HAP-1 (cell line): ENCODE results near the gene GABPA.
"Not testable (repeated sequence)": the region's sequence is repeated elsewhere in the genome, so short reads cannot be mapped to it uniquely, and the experiment has no call there.

Source experiments
- DNase-seq, 2 experiments: peaks; one replicate each; pipeline ENCODE4 v3.0.0-alpha.2; 2016 to 2020; ENCODE audit warnings: low spot score in 2 of 2
- H3K27me3 ChIP-seq: fragments of 250-450 bp; sonication (Bioruptor Pico); 2 replicates; pipeline ENCODE4 v1.5.1; 2020; ENCODE audit warnings: low read depth, mild to moderate bottlenecking, moderate library complexity
- H3K36me3 ChIP-seq: fragments of 250-450 bp; sonication (Bioruptor Pico); replicated peaks from 2 replicates; pipeline ENCODE4 v1.5.1; 2020; ENCODE audit warnings: mild to moderate bottlenecking
- H3K4me1 ChIP-seq: fragments of 250-450 bp; sonication (Bioruptor Pico); 2 replicates; pipeline ENCODE4 v1.5.1; 2020; ENCODE audit warnings: mild to moderate bottlenecking
- H3K4me3 ChIP-seq: fragments of 250-450 bp; sonication (Bioruptor Pico); 2 replicates; pipeline ENCODE4 v1.5.1; 2020; ENCODE audit warnings: mild to moderate bottlenecking, moderate library complexity
- H3K9me3 ChIP-seq: fragments of 250-450 bp; sonication (Bioruptor Pico); 2 replicates; pipeline ENCODE4 v1.5.1; 2020; ENCODE audit warnings: mild to moderate bottlenecking, moderate library complexity
- in situ Hi-C: fragments of 300-500 bp; cut with MboI; formaldehyde crosslinking; loops from 3 replicates; pipeline ENCODE4 v1.14.3; 2020; ENCODE audit warnings: low sequenced_read_pairs, inconsistent platforms, mixed read lengths

Gene GABPA

DNA sequence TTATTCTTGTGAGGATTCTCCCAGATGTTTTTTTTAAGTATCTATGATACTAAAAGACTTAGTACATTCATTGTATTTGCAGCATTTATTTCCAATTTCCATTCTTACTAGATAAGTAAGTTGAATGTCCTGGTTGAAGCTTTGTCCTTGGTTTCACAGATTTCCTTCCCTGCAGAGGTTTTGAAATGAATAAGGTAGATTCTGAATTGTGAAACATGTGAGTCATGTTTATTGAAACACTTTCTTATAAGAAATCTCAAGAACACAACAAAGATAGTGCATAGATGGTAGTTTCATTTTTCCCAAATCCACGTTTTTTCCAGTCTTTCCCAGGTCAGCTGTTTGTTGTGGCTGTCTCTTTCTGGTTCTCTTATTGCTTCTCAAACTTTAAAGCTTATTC is 24.8 kb downstream of the GABPA start:
- DNase-seq = no peak
- no peaks in the 10 kb centered on the region for H3K9me3 ChIP-seq
- no peak overlapping the region for H3K4me3 ChIP-seq
- in situ Hi-C loops = no loop called here
- H3K36me3 ChIP-seq = peaks cover 39% of the 10 kb centered on the region
- H3K27me3 ChIP-seq = no peaks in the 10 kb centered on the region
- H3K4me1 ChIP-seq = no peaks in the 10 kb centered on the region

DNA sequence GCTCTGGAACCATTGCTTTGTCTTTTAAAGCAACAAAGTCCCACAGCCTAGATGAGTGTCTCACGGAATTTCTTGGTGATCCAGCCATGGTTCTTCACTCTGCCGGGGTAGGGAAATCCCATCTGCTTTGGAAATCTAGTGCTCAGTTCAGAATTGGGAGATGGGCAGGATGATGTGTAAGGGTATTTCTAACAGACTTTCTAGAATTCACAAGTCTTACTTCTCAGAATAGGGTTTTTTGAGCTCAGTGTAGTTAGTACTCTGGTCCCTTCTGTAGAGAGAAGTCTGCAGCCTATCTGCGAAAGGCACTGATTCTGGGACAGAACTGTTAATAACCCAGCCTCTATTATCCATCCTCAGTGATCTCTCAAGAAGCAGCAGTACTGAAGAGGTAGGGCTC is 25.3 kb downstream of the GABPA start:
- H3K9me3 ChIP-seq = no peaks in the 10 kb centered on the region
- no peak for DNase-seq
- peaks cover 39% of the 10 kb centered on the region for H3K36me3 ChIP-seq
- H3K27me3 ChIP-seq = no peaks in the 10 kb centered on the region
- no peaks in the 10 kb centered on the region for H3K4me1 ChIP-seq
- no peak overlapping the region for H3K4me3 ChIP-seq
- in situ Hi-C loops = no loop called here

DNA sequence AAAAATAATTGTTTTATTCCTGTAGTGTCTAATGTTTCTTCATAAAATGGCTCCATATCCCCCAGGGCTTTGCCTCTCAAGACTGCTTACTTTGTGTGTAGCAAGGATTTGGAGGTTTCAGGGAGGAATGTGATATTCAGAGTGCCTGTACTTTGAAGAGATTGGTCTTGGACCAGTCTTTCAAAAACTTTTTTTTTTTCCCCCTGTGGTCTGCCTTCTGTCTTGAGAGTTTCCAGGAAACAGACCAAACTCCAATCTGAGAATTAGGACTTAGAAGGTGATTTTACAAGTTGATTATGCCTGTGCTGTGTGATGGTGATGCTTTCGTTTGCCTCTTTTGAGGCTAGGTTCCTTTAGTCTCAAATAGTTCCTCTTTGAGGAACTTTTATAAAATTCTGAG is 25.9 kb downstream of the GABPA start:
- Histone ChIP-seq H3K9me3 (no peaks in the 10 kb centered on the region), H3K36me3 (peaks cover 39% of the 10 kb centered on the region), H3K4me1 (no peaks in the 10 kb centered on the region), H3K4me3 (no peak overlapping the region), H3K27me3 (no peaks in the 10 kb centered on the region)
- in situ Hi-C loops = no loop called here
- DNase-seq = no peak

DNA sequence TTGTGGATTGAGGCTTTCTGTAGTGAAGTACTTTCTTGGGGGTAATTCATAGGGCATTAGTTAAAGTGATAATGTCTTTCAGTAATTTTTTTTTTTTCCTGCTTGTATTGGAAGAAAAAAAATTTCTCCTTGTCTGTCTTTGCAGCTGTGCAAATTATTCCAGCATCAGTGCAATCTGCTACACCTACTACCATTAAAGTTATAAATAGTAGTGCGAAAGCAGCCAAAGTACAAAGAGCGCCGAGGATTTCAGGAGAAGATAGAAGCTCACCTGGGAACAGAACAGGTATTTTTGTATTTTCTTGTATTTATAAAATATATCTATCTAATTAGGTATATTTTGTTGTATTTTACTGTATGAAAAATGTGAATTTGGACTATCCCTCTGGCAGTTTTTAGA is 29.3 kb downstream of the GABPA start:
- Histone ChIP-seq H3K9me3 (no peaks in the 10 kb centered on the region), H3K36me3 (peaks cover 31% of the 10 kb centered on the region), H3K4me1 (peaks cover 25% of the 10 kb centered on the region), H3K27me3 (no peaks in the 10 kb centered on the region), H3K4me3 (no peak overlapping the region)
- DNase-seq = no peak
- in situ Hi-C loops = no loop called here

DNA sequence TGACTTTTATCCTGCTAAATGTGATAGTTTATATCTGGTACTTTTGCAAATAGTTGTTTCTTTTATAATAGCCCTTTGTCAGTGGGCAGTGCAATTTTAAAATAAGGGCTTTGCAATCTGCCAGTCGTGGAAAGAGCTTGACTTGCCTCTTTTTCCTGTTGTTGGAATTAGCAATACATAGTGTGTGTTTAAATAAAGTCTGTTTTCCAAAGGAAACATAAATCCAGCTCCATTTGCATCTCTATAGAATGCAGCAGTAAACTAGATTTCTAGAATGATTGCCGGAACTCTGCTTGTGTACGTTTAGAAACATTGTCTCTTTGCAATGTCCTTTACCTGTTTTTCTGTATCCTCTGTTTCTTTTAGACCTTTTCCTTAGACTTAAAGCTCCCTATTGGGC is 33.1 kb downstream of the GABPA start:
- peak in 1 of 2 experiments; percentile 91 for DNase-seq
- Histone ChIP-seq H3K9me3 (no peaks in the 10 kb centered on the region), H3K4me3 (no peak overlapping the region), H3K4me1 (peaks cover 41% of the 10 kb centered on the region), H3K27me3 (no peaks in the 10 kb centered on the region), H3K36me3 (peaks cover 14% of the 10 kb centered on the region)
- in situ Hi-C loops = no loop called here

DNA sequence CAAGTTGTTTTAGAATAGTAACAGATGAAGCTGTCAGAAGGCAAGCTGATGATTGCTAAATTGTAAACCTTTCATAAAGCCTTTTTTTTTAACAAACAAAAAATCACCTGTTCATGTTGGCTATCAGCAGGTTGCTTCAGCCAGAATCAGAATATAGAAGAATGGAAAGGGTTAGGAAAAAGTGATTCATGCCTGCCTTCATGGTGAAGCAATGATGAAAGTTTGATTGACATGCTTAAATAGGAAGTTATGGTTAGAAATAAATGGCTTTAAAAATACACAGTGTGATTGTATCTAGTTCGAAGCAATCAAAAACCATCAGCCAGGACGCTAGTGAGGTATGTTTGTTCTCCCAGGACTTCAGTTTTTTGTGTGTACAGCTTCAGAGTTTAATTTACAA is 37.9 kb downstream of the GABPA start:
- Histone ChIP-seq H3K27me3 (no peaks in the 10 kb centered on the region), H3K4me3 (no peak overlapping the region), H3K4me1 (peaks cover 32% of the 10 kb centered on the region), H3K9me3 (no peaks in the 10 kb centered on the region), H3K36me3 (no peaks in the 10 kb centered on the region)
- DNase-seq = no peak
- in situ Hi-C loops = no loop called here

DNA sequence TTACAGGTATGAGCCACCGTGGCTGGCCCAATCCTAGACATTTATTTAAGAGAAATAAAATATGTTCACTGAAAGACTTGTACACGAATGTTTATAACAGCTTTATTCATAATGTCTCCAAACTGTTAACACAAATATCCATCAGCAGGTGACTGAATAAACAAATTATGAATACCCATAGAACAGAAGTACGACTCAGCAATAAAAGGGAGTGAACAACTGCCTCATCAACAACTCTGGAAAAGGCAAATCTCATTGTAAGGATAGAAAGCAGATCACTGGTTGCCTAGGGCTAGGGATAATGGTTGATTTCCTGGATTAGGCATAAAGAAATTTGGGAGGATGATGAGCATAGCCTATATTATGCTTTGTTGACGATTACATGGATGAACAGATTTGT is 41.7 kb downstream of the GABPA start:
- no peak for DNase-seq
- in situ Hi-C loops = loop anchor here (25.0 kb wide), 1 partner anchor 936 kb away; no protein-coding TSS in a partner anchor
- Histone ChIP-seq H3K4me1 (peaks cover 6% of the 10 kb centered on the region; the same call in 1 of the 2 replicates), H3K36me3 (no peaks in the 10 kb centered on the region), H3K27me3 (no peaks in the 10 kb centered on the region), H3K4me3 (no peak overlapping the region), H3K9me3 (no peaks in the 10 kb centered on the region)

DNA sequence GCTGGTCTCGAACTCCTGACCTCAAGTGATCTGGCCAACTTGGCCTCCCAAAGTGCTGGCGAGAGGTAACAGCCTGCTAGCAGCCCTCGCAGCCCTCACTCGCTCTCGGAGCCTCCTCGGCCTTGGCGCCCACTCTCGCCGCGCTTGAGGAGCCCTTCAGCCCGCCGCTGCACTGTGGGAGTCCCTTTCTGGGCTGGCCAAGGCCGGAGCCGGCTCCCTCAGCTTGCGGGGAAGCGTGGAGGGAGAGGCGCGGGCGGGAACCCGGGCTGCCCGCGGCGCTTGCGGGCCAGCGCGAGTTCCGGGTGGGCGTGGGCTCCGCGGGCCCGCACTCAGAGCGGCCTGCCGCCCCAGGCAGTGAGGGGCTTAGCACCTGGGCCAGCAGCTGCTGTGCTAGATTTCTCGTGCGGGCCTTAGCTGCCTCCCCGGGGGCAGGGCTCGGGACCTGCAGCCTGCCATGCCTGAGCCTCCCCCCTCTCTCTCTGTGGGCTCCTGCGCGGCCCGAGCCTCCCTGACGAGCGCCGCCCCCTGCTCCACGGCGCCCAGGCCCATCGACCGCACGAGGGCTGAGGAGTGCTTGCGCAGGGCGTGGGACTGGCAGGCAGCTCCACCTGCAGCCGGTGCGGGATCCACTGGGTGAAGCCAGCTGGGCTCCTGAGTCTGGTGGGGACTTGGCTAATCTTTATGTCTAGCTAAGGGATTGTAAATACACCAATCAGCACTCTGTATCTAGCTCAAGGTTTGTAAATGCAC is 43.5 kb downstream of the GABPA start:
- H3K4me1 ChIP-seq, H3K36me3 ChIP-seq, DNase-seq, H3K9me3 ChIP-seq, H3K27me3 ChIP-seq, H3K4me3 ChIP-seq: not testable (repeated sequence)
- in situ Hi-C loops = loop anchor here (25.0 kb wide), 1 partner anchor 934 kb away; no protein-coding TSS in a partner anchor

DNA sequence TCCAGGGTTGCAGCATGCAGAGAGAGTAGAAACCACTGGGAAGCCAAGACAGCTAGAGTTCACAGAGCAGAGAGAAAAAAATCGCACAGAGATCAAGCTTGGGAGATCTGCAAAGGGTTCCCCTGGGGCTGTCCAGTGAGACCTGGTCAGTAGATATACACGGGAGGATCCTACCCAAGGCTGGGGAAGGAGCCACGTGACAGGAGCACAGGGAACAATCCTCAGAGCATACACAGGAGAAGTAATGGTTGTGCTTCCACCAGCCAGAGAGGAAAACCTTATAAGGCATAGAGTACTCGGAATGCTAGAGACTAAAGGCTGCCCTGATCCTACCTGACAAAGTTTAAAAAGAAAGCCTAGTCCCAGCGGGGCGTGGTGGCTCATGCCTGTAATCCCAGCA is 53.9 kb downstream of the GABPA start:
- Histone ChIP-seq H3K4me1 (peaks cover 9% of the 10 kb centered on the region), H3K4me3 (no peak overlapping the region), H3K27me3 (peaks cover 14% of the 10 kb centered on the region), H3K36me3 (no peaks in the 10 kb centered on the region), H3K9me3 (no peaks in the 10 kb centered on the region)
- in situ Hi-C loops = loop anchor here (25.0 kb wide), 1 partner anchor 924 kb away; no protein-coding TSS in a partner anchor
- no peak for DNase-seq

DNA sequence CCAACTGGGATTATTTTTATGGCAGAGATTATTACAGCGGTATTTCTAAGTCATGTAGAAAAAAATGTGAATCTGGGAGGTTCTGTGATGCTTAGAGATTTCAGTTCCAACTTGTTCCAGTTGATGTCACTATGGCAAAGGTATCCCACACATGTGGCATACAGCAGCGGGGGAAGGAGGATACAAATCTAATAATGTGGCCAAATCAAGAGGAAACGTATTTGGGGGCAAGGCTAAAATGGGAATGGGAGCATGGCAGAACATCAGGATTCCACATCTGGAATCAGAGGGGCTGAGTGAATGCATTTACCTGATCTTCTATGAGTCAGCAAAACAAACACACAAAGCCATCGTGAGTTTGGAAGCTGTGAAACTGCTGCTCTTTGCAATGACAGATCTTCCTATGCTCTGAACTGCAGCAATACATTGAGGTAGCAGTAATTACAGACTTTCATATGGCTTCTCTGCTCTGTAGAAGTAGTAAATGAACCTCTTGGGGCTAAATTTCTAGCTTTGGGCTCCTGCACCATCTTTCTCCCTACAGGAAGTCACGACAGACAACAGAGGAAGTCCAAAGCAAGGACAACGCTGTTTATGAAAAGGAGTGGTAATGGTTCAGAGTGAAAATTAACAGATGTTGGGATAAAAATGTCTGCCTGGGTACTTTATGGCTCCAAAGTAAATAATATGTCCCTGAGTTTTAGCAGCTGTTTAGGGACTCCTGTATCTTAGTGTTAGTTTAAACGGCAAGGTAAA is 55.5 kb downstream of the GABPA start:
- Histone ChIP-seq H3K9me3 (no peaks in the 10 kb centered on the region), H3K4me1 (peaks cover 9% of the 10 kb centered on the region), H3K36me3 (no peaks in the 10 kb centered on the region), H3K27me3 (peaks cover 8% of the 10 kb centered on the region), H3K4me3 (no peak overlapping the region)
- peak; percentile 35 to 47 for DNase-seq
- in situ Hi-C loops = loop anchor here (25.0 kb wide), 1 partner anchor 922 kb away; no protein-coding TSS in a partner anchor

DNA sequence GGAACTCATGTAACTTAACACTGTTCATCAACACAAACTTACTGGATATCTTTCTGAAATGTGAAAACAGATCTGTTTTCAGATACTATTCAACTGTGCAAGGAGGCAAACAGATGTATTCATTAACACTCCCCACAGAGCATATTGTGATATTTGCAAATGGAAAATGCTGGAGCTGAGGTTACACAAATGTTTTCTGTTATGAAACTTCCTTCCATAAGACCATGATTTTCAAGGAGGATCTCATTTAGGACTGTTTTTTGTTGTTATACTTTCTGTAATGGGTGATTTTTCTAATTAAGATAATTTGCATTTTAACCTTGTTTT is 56.1 kb downstream of the GABPA start:
- in situ Hi-C loops = loop anchor here (25.0 kb wide), 1 partner anchor 921 kb away; no protein-coding TSS in a partner anchor
- DNase-seq = no peak
- Histone ChIP-seq H3K9me3 (no peaks in the 10 kb centered on the region), H3K4me1 (peaks cover 9% of the 10 kb centered on the region), H3K36me3 (no peaks in the 10 kb centered on the region), H3K4me3 (no peak overlapping the region), H3K27me3 (peaks cover 3% of the 10 kb centered on the region)

DNA sequence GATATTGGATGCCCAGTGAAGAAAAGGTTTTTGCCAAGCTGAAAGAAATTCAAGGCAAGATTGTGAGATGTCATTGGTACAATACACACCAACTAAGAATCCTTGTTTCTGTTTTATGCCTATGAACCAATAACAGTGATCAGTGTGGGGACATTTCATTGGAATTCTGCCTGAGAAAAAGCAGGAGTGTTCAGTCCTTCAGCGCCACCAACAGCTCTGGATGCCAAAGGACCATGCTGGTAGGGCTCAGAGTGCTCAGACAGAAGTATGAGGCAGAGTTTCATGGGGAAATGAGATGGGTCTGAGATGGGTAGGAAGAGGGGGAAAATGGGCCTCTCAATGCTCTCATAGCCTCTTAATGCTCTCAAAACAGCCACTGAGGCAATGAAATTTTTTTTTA is 56.5 kb downstream of the GABPA start:
- no peak overlapping the region for H3K4me3 ChIP-seq
- in situ Hi-C loops = loop anchor here (25.0 kb wide), 1 partner anchor 921 kb away; no protein-coding TSS in a partner anchor
- H3K4me1 ChIP-seq = peaks cover 9% of the 10 kb centered on the region
- no peak for DNase-seq
- no peaks in the 10 kb centered on the region for H3K36me3 ChIP-seq
- no peaks in the 10 kb centered on the region for H3K9me3 ChIP-seq
- H3K27me3 ChIP-seq = no peaks in the 10 kb centered on the region; the same call in 1 of the 2 replicates

DNA sequence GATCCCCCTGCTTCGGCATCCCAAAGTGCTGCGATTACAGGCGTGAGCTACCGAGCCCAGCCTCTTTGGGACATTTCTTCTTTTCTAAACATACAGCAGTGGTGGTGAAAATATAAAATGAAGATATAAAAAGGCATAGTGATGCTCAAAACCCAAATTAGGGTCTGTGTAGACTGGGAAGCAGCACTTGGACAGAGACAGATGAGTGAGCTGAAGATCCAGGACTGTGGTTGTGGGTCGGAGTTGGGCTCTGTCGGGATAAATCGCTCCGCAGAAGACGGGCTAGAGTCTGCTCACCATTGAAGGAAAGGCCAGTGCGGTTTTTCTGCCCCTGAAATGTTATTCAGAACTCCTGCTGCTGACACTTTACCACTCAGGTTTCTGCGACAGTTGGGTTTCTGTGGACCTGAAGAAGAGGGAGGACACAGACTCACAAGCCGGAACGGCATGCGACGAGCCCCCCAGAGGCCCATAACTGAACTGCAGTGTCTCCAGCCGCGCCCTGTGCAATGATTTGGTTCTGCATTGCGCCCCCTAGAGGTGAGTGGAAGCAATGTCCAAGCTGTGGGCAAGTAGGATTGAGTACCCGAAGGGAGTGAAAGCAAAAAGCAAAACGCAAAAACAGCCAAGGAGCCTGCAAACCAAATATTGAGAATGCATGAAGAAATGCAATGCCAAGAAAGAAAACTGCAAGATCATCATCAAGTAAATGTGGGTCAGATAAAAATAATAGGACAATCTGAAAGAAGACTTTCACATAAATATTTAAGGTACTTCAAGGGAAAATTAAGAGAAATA is 66.6 kb downstream of the GABPA start:
- Histone ChIP-seq H3K27me3 (0 out of 2 replicates have a peak, but pooled peaks cover 2% of the 10 kb centered on the region), H3K9me3 (no peaks in the 10 kb centered on the region), H3K36me3 (no peaks in the 10 kb centered on the region), H3K4me1 (peaks cover 4% of the 10 kb centered on the region), H3K4me3 (no peak overlapping the region)
- in situ Hi-C loops = no loop called here
- DNase-seq = peak; percentile 81 to 96
